Measurements from ENCODE around the gene ABCB1.

The ABCB1 gene

GRCh38 chr7:87600130-87601124, at the start of gene ABCB1:
Gene ABCB1, minus strand, starts transcription at chr7:87600884. Its CDS starts 700 bp downstream, at chr7:87600184.
- no peak for DNase-seq

DNA sequence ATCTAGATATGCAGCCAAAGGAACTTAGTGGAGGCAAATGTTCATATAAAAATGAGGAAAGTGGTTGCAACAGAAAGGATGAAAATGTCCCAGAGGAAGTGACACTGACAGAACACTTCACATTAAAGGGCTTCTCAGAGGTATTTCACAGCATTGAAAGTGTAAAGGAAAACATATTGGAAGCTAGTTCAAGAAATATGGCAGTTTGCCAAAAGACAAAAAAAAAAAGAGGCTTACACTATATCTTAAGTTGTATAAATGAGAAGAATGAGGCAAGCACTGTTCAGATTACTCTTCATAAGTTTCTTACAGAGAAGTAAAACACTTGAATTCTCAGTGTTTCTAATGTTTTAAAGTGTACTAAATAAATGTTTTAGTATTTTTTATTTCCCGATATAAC, 47.6 kb upstream of the ABCB1 start:
- DNase-seq = no peak

GRCh38 chr7:87645446-87645845, 44.8 kb upstream of the ABCB1 start:
- DNase-seq = no peak

- no peak for DNase-seq
Observed at GRCh38 chr7:87635921-87636320, 35.2 kb upstream of the ABCB1 start.

- peak; percentile 20 for DNase-seq
Observed at GRCh38 chr7:87628780-87629569, 28.3 kb upstream of the ABCB1 start.

DNA sequence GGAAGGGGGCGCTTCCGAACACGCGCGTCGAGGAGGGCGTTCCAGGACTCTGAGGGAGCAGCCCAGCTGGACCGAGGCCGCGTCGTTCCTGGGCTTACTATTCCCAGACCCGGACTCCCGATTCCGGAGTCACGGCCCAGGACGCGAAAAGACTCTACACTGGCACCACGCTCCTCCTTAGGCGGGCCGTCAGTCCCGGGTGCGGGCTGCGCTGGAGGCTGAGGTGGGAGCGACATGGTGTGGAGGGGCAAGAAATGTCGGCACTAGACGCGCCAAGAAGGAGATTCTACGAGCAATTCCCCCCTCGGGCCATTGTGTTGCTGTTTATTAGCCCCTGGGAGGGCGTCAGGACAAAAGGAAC, 26.9 kb upstream of the ABCB1 start:
- DNase-seq = no peak

- no peak for DNase-seq
Observed at GRCh38 chr7:87625101-87625500, 24.4 kb upstream of the ABCB1 start.

GRCh38 chr7:87624628-87625027, 23.9 kb upstream of the ABCB1 start:
- DNase-seq = no peak

DNA sequence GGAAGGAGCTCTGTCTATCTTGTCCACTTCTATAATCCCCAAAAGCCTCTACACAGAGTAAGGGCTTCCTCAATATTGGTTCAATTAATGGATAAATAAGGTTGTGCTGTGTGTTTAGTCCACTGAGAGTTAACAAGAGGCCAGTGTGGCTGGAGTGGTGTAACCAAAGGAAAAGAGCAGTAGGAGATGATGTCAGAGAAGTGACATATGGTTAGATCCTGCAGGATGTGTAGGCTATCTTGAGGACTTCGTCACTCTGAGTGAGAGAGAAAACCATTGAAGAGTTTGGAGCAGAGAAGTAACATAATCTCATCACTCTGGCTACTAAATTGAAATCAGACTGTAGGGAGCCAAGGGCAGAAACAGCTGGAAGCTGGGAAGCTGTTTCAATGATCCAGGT, 14.5 kb upstream of the ABCB1 start:
- DNase-seq = no peak

DNA sequence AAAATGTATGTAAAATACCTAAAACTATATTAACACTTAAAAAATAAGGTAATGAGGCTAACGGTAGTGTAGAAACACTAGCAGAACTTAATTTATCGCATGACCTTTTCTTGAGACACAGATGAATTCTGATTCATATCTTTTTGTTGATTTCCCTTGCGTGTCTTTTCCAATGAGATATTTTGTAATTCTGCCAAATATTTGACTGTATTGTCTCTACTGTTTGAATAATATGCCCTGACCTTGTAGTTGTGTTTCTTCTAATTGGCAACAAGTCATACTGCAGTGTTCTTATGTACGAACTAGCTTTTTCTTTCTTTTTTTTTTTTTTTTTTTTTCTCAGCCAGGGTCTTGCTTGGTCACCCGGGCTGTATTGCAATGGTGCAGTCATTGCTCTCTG, 9.2 kb upstream of the ABCB1 start:
- no peak for DNase-seq

DNA sequence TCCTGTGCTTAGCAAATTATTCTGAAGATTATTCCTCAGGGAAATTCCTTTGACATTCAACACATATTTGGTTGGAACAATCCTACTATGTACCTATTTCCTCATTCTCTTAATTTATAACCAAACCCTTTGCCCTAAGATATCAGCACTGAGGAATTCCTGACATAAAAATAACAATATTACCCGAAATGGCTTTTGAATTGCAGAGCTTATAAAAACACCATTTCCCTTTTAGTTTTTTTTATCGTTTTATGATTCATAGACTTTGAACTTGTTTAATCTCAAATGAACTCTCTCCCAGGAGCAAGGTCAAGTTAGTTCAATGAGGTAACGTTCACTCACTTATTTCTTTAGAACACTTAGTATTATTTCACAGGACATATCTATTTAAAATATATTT, 7.7 kb upstream of the ABCB1 start:
- DNase-seq = no peak

DNA sequence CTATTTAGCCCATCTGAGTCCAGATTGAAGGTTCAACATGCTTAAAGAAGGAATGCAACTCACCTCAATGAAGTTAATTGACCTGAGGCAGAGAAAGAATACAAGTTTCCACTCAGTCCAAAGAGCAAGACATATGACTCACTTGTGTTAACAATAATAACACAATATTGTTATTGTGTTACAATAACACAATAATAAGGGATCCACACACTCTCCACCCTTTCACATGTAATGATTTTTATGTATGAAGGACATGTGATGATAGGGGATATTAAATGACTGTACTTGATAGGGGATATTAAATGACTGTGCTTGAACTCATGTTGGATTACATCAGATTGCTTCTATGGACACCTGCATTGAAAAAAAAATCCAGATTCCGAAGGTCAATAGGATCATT, 3.6 kb upstream of the ABCB1 start:
- DNase-seq = no peak

- no peak for DNase-seq
Observed at GRCh38 chr7:87599336-87599735, 1.3 kb downstream of the ABCB1 start.

GRCh38 chr7:87598234-87599009, 2.3 kb downstream of the ABCB1 start:
- DNase-seq = no peak

DNA sequence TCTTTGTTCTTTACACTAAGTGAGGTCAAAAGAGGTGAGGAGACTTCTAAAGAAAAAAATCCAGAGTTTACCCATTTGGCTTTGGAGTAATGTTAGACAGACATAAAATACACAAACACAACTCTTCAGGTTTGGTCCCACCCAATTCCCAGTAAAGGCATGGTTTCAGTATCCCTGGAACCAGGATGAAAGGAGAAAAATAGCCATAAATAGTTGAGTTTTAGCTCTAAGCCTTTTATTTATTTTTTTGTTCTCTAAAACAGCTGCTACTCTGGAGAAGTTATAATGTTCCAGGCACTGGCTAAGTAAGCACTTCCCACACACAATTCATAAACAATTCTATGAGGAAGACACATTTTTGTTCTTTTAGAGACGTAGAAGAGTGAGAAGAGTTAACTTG, 4.0 kb downstream of the ABCB1 start:
- no peak for DNase-seq

DNA sequence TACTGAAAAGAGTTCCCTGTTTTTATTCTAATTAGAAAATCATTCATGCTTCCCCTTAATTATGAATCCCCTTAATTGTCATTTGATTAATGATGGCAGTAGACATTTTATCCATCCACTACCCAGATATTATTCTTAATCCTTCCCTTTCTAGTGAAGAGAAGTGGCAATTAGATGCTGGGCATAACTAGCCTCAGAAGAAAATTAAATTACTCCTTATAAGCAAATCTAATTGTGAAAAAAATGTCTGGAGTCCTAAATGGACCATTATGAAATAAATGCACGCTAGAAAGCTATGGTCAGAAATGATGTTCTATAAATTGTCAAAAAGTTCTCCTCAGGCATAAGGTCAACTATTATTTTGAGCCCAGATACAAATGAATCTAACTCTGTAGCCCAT, 4.5 kb downstream of the ABCB1 start:
- no peak for DNase-seq

DNA sequence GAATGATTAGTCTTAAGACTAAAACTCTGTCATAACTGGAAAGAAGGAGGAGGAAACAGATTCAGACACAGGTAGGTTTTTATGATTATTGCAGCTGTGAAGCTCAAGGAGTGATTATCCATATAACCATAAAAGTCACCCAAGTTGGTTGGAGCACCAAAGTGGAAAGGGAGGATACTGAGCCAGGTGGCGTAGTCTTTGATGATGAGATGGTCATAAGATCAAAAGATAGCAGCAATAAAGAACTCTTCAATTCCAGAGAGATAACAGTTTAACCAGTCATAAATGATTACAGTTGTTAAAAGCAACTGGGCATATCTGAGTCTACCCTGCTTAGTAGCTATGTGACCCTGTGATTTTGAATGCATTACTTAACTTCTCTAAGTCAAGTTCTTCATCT, 8.4 kb downstream of the ABCB1 start:
- no peak for DNase-seq

DNA sequence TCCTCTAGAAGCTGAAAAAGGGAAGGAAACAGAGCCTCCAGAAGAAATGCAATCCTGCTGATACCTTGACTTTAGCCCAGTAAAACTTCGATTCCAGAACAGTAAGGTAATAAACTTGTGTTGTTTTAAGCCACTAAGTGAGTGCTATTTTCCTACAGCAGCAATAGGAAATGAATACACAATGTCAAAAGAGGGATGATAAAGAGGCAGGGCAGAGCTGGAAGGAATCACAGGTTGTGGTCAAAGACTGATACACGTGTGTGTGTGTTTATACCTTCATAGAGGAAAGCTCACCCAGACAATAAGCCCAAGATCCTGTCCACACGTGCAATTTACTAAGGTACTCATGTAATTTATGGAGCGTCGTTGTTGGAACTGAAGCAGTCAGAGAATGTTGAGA, 9.5 kb downstream of the ABCB1 start:
- DNase-seq = no peak

GRCh38 chr7:87590578-87590977, 10.1 kb downstream of the ABCB1 start:
- no peak for DNase-seq

DNA sequence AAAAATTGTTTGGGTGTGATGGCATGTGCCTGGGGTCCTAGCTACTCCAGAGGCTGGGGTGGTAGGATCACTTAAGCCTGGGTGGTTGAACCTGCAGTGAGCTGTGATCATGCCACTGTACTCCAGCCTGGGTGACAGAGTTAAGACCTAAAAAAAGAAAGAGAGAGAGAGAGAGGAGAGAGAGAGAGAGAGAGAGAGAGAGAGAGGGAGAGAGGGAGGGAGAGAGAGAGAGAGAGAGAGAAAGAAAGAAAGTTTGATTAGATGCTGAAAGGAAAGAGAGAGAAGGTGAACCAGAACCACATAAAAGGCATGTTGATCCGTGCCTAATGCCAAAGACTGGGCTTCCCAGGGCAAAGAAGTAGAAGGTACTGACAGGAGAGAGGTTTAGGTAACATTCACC, 11.1 kb downstream of the ABCB1 start:
- no peak for DNase-seq

- DNase-seq = no peak
Observed at GRCh38 chr7:87581723-87582122, 19.0 kb downstream of the ABCB1 start.

DNA sequence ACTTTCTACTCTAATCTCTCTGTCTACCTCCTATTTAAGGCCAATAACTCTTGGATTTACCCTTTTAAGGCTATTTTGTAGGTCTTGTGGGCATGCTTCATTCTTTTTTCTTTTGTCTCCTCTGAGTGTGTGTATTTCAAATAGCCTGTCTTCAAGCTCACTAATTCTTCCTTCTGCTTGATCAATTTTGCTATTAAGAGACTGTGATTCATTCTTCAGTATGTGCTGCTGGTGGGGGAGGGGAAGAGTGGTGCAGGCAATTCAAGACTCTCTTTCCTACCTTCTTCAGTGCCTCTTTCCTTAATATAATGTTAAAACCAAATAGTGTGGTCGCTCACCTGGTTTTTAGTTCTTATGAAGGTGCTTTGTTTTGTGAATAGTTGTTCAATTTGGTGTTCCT, 20.0 kb downstream of the ABCB1 start:
- DNase-seq = no peak

- DNase-seq = no peak
Observed at GRCh38 chr7:87575521-87575920, 25.2 kb downstream of the ABCB1 start.
